Ectodermal cell (in vitro differentiated cells): ENCODE data around the gene ZNF467.

Experiments
- H3K27ac ChIP-seq: 2 replicates; pipeline ENCODE4 v1.7.0; 2013; ENCODE audit warnings: mild to moderate bottlenecking, low read depth, low read length; ENCODE audit not compliant: insufficient read depth, poor library complexity, severe bottlenecking
- H3K27me3 ChIP-seq: 2 replicates; pipeline ENCODE4 v1.7.0; 2013; ENCODE audit warnings: mild to moderate bottlenecking, low read length; ENCODE audit not compliant: insufficient read depth, control insufficient read depth, poor library complexity, severe bottlenecking
- H3K36me3 ChIP-seq: one replicate; pipeline ENCODE4 v1.7.0; 2013; ENCODE audit warnings: low read length; ENCODE audit not compliant: control insufficient read depth, insufficient read depth
- H3K4me1 ChIP-seq: one replicate; pipeline ENCODE4 v1.7.0; 2013; ENCODE audit warnings: low read length; ENCODE audit not compliant: control insufficient read depth, insufficient read depth
- H3K4me3 ChIP-seq: 2 replicates; pipeline ENCODE4 v1.7.0; 2013; ENCODE audit warnings: low read depth, low read length, control low read depth; ENCODE audit not compliant: insufficient read depth
- H3K9me3 ChIP-seq: 2 replicates; pipeline ENCODE4 v1.7.0; 2013; ENCODE audit warnings: mild to moderate bottlenecking, low read length, moderate library complexity; ENCODE audit not compliant: control insufficient read depth
- WGBS, 2 experiments: methylation state at CpG; one replicate each; pipeline ENCODE4 v1.1.7; 2013; ENCODE audit warnings: missing lambda C conversion rate in 2 of 2; 5-methylcytosine and 5-hydroxymethylcytosine counted together

The ZNF467 gene

DNA sequence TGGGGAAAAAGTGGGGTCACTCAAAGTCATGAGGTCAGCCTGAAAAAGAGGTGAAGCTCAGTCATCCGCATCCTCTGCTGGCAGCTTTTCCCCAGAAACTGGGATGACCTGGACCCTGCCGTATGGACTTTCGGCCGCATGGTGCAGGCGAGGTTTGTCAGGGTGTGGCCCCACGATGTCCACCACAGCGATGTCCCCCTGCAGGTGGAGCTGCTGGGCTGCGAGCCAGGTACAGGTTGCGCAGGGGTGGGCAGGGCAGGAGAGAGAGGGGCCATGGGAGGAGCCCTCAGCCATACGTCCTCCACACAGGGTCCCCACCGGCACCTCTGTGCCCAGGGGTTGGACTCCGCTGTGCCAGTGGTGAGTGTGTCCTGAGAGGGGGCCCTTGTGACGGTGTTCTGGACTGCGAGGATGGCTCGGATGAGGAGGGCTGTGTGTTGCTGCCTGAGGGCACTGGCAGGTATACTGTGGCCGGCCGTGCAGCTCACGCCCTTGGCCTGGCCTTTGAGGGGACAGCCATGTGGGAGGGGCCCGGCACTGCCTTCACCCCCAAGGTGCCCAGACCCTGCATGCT, 23.0 kb upstream of the ZNF467 start:
- Histone ChIP-seq H3K4me3 (no peak overlapping the region), H3K36me3 (no peaks in the 10 kb centered on the region), H3K9me3 (no peaks in the 10 kb centered on the region), H3K27me3 (peaks cover 3% of the 10 kb centered on the region), H3K27ac (no peak overlapping the region), H3K4me1 (peaks cover 4% of the 10 kb centered on the region)
- WGBS, 2 experiments, result 90 to 91% methylated on average over 19 of the region's 19 CpGs

DNA sequence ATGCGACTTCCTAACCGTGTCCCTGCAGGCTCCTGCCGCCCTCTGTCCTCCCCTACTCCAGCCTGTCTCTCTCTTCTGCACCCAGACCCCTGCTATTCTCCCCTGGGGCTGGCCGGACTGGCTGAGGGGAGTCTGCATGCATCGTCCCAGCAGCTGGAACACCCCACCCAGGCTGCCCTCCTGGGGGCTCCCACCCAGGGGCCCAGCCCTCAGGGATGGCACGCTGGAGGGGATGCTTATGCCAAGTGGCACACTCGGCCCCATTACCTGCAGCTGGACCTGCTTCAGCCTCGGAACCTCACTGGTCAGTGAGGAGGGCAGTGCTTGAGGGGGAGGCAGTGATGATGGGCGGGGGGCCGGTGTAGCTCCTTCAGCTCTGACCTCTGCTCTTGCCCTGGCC, 21.7 kb upstream of the ZNF467 start:
- H3K27ac ChIP-seq, result no peak overlapping the region
- no peak overlapping the region for H3K4me3 ChIP-seq
- peaks cover 16% of the 10 kb centered on the region for H3K27me3 ChIP-seq
- peaks cover 8% of the 10 kb centered on the region for H3K4me1 ChIP-seq
- no peaks in the 10 kb centered on the region for H3K9me3 ChIP-seq
- H3K36me3 ChIP-seq, result no peaks in the 10 kb centered on the region
- WGBS, 2 experiments, result 91 to 92% methylated on average over 10 of the region's 10 CpGs

DNA sequence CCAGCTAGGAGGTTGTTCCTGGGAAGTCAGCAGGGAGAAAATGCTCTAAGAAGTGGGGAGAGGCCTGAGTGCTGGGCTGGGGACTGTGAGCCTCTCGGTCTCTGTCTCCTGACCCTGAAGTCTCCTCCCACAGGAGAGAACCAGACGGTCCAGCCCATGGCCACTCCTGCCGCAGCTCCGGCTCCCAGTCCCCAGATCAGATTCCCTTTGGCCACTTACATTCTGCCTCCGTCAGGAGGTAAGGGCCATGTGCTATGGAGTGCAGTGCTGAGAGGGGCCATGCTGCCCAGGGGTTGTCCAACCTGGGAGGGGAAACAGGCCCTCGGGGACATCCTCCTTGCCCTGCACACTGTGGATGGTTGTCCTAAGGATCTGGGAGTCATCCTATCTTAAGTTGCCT, 21.3 kb upstream of the ZNF467 start:
- H3K4me3 ChIP-seq, result no peak overlapping the region
- whole genome bisulfite sequencing, 2 experiments, result 39 to 44% methylated on average over 6 of the region's 6 CpGs
- H3K36me3 ChIP-seq, result no peaks in the 10 kb centered on the region
- H3K4me1 ChIP-seq, result peaks cover 8% of the 10 kb centered on the region
- peaks cover 20% of the 10 kb centered on the region for H3K27me3 ChIP-seq
- H3K9me3 ChIP-seq, result no peaks in the 10 kb centered on the region
- no peak overlapping the region for H3K27ac ChIP-seq

DNA sequence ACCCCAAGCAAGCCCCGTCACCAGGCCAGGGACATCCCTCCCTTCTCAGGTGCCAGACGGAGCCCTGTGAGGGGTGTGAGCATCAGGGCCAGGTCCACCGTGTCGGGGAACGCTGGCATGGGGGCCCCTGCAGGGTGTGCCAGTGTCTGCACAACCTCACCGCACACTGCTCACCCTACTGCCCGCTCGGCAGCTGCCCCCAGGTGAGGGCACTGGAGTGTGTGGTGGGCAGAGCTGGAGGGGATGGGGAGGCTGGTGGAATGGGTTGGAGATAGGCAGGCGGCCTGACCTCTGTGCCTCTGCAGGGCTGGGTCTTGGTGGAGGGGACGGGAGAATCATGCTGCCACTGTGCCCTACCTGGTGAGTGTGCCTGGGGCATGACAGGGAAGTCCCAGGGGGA, 19.9 kb upstream of the ZNF467 start:
- no peak overlapping the region for H3K4me3 ChIP-seq
- 92 to 94% methylated on average over 10 of the region's 10 CpGs for WGBS, 2 experiments
- no peaks in the 10 kb centered on the region for H3K9me3 ChIP-seq
- peaks cover 34% of the 10 kb centered on the region for H3K27me3 ChIP-seq
- no peaks in the 10 kb centered on the region for H3K36me3 ChIP-seq
- no peak overlapping the region for H3K27ac ChIP-seq
- H3K4me1 ChIP-seq, result peaks cover 11% of the 10 kb centered on the region

DNA sequence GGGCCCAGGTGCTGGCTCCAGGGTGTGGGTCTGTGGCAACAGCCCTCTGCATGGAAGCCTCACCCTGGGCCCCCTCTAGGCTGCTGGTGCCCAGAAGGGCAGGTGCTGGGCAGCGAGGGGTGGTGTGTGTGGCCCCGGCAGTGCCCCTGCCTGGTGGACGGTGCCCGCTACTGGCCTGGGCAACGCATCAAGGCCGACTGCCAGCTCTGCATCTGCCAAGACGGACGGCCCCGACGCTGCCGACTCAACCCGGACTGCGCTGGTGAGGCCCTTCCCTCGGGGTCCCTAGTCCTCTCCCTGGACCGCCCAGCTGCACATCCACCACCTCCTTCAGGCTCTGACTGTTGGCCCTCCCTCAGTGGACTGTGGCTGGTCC, 18.8 kb upstream of the ZNF467 start:
- H3K27me3 ChIP-seq, result peaks cover 45% of the 10 kb centered on the region

DNA sequence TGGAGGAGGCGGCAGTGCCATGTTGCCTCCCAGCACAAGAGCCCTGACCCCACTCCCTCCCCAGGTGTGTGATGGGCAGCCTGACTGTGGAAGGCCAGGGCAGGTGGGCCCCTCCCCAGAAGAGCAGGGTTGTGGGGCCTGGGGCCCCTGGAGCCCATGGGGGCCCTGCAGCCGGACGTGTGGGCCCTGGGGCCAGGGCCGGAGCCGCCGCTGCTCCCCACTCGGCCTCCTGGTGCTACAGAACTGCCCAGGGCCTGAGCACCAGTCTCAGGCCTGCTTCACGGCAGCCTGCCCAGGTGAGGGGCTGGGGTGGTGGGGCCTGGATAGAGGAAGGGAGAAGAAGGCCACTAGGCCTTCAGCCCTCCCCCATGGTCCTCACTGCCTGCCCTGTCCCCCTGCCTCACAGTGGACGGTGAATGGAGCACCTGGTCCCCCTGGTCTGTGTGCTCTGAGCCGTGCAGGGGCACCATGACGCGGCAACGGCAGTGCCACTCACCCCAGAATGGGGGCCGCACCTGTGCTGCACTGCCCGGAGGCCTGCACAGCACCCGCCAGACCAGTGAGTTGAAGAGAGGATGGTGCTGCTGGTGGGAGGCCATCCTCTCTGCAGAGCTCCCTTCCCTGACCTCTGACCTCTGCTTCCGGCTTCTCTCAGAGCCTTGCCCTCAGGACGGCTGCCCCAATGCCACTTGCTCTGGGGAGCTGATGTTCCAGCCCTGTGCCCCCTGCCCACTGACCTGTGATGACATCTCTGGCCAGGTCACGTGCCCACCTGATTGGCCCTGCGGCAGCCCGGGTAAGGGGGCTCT, 18.2 kb upstream of the ZNF467 start:
- WGBS, 2 experiments, result 91 to 92% methylated on average over 21 of the region's 21 CpGs
- no peaks in the 10 kb centered on the region for H3K36me3 ChIP-seq
- H3K4me3 ChIP-seq, result no peak overlapping the region
- no peak overlapping the region for H3K27ac ChIP-seq
- H3K9me3 ChIP-seq, result no peaks in the 10 kb centered on the region
- peaks cover 45% of the 10 kb centered on the region for H3K27me3 ChIP-seq
- peaks cover 19% of the 10 kb centered on the region for H3K4me1 ChIP-seq

More for the DNA sequence above, 18.8 kb upstream of the ZNF467 start:
- H3K27ac ChIP-seq, result no peak overlapping the region
- no peaks in the 10 kb centered on the region for H3K36me3 ChIP-seq
- 93 to 95% methylated on average over 15 of the region's 15 CpGs for WGBS, 2 experiments
- peaks cover 18% of the 10 kb centered on the region for H3K4me1 ChIP-seq
- no peaks in the 10 kb centered on the region for H3K9me3 ChIP-seq
- H3K4me3 ChIP-seq, result no peak overlapping the region

DNA sequence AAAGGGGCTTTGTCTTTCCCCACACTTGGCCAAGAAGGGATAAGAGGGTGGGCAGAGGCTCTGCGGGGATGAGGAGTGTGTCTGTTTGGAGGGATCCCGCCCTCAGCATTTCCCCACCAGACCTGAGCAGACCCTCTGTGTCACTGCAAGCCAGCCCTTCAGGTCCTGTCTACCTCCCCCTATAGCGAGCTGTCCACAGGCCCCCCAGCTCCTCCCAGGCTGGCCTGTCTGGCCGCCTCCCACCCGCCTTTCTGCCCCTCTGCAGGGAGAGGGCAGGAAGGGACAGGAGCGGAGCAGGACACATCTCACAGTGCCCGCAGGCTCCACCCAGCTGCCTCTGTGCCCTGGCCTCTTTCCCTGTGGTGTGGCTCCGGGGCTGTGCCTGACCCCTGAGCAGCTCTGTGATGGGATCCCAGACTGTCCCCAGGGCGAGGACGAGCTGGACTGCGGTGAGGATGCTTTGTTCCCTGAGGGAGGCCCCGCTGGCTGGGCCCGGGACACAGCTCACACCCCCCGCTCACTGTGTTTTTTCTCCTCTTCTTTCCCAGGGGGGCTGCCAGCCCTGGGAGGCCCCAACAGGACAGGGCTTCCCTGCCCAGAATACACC, 17.5 kb upstream of the ZNF467 start:
- Histone ChIP-seq H3K27ac (no peak overlapping the region), H3K4me1 (peaks cover 19% of the 10 kb centered on the region), H3K9me3 (no peaks in the 10 kb centered on the region), H3K4me3 (no peak overlapping the region), H3K36me3 (no peaks in the 10 kb centered on the region), H3K27me3 (peaks cover 45% of the 10 kb centered on the region)
- 83 to 84% methylated on average over 14 of the region's 14 CpGs for WGBS, 2 experiments

DNA sequence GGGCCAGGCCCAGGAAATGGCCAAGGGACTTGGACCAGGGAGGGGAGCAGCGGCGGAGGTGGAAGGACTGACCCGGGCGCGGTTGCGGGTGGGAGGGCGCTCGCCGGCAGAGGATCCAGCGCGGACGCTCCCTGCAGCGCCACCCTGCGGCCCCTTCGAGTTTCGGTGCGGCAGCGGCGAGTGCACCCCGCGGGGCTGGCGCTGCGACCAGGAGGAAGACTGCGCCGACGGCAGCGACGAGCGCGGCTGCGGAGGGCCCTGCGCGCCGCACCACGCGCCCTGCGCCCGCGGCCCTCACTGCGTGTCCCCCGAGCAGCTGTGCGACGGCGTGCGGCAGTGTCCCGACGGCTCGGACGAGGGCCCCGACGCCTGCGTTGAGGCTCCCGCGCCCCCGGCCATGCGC, 16.8 kb upstream of the ZNF467 start:
- peaks cover 19% of the 10 kb centered on the region for H3K4me1 ChIP-seq
- H3K27ac ChIP-seq, result no peak overlapping the region
- H3K4me3 ChIP-seq, result peak overlapping the region; percentile 6
- 3 to 4% methylated on average over 56 of the region's 56 CpGs for WGBS, 2 experiments
- H3K9me3 ChIP-seq, result no peaks in the 10 kb centered on the region
- H3K27me3 ChIP-seq, result peaks cover 45% of the 10 kb centered on the region
- H3K36me3 ChIP-seq, result no peaks in the 10 kb centered on the region

DNA sequence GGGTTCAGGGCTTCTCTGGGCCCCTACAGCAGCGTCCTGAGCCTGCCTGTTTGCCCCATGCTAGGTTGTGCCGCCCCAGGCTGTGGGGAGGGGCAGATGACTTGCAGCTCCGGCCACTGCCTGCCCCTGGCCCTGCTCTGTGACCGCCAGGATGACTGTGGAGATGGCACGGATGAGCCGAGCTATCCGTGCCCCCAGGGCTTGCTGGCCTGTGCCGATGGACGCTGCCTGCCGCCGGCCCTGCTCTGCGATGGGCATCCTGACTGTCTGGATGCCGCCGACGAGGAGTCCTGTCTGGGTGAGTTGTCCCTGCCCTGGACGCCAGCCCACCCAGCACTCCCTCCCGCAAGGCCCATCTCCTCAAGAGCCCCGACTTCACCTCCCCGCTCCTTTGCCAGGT, 15.7 kb upstream of the ZNF467 start:
- no peak overlapping the region for H3K27ac ChIP-seq
- H3K36me3 ChIP-seq, result no peaks in the 10 kb centered on the region
- WGBS, 2 experiments, result 87% methylated on average over 18 to 19 of the region's 19 CpGs
- H3K27me3 ChIP-seq, result peaks cover 45% of the 10 kb centered on the region
- H3K9me3 ChIP-seq, result no peaks in the 10 kb centered on the region
- H3K4me3 ChIP-seq, result no peak overlapping the region
- H3K4me1 ChIP-seq, result peaks cover 19% of the 10 kb centered on the region

DNA sequence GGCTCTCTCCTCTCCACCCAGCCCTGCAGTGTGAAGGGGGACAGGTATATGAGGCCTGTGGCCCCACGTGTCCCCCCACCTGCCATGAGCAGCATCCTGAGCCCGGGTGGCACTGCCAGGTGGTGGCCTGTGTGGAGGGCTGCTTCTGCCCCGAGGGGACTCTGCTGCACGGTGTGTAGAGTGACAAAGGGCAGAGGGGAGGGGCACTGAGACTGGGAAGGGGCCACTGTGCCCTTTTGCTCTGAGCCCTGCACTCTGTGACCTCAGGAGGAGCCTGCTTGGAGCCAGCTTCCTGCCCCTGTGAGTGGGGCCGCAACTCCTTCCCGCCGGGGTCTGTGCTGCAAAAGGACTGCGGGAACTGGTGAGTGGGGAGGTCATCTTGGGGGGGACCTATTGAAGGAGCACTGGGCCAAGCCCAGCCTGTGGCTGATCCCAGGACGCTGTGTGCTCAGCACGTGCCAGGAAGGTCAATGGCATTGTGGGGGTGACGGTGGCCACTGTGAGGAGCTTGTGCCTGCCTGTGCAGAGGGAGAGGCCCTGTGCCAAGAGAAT, 15.0 kb upstream of the ZNF467 start:
- peaks cover 45% of the 10 kb centered on the region for H3K27me3 ChIP-seq
- H3K36me3 ChIP-seq, result no peaks in the 10 kb centered on the region
- H3K4me1 ChIP-seq, result peaks cover 23% of the 10 kb centered on the region
- WGBS, 2 experiments, result 82 to 87% methylated on average over 11 of the region's 11 CpGs
- H3K27ac ChIP-seq, result no peak overlapping the region
- no peak overlapping the region for H3K4me3 ChIP-seq
- H3K9me3 ChIP-seq, result no peaks in the 10 kb centered on the region
